GM21737 (cell line): ENCODE results near the gene CADM1.

ENCODE experiments used
- ATAC-seq: cut with Tn5 transposase; IDR thresholded peaks from one replicate; pipeline ENCODE4 v1.9.1; 2021; ENCODE audit warnings: mild to moderate bottlenecking, moderate library complexity; ENCODE audit not compliant: unreplicated experiment

CADM1 gene

DNA sequence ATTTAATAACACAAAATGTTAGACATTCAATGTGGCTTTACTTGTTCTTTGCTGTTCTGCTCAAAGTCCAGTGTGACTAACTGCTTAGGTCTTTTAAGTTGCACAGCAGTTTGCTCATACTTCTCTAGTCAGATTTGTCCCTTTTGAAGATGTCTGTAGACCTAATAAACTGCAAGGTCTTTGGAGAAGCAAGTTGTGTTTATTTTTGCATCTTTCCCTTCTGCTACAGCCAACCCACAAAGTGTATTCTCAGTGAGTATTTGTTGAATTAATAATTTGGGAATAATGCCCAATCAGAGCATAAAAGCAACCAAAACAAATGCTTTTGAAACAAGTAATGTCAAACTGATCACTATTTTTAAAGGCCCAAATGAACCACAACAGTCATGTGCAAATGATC, 312.5 kb downstream of the CADM1 start:
- no peak for ATAC-seq

DNA sequence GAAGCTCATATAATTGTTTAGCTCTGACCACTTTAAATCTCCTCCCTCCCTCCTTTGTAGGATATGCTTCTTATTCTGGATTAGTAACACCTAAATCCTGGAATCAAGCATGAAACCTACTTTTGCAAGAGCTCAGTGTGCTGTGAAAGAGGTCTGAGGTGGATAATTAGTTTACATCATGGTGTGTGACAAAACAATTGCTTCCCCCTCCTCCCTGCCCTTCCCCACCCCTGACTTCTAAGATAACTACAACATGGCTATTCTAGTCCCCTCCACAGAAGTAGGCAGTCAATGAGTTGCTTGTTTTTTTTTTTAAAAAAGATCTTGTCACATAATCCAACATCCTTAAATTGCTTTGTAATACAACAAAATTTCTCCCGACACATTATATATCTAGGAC, 314.0 kb downstream of the CADM1 start:
- no peak for ATAC-seq

DNA sequence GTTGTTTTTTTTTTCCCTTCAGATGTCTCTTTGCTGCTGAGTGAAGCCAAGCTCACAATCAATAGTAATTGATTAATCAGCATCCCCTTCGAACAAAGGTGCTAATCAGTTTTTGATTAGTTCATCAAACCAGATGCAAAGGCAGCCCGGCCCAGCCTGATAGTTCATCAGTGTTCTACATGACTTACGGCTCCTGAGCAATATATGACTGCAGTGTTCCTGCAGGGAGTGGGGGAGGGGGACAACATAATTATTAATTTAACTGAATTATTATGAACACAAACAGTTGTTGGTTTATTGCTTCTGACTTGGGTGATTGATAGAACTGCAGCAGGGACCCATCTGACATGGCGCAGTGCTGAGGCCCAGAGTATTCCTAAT, 315.3 kb downstream of the CADM1 start:
- no peak for ATAC-seq

DNA sequence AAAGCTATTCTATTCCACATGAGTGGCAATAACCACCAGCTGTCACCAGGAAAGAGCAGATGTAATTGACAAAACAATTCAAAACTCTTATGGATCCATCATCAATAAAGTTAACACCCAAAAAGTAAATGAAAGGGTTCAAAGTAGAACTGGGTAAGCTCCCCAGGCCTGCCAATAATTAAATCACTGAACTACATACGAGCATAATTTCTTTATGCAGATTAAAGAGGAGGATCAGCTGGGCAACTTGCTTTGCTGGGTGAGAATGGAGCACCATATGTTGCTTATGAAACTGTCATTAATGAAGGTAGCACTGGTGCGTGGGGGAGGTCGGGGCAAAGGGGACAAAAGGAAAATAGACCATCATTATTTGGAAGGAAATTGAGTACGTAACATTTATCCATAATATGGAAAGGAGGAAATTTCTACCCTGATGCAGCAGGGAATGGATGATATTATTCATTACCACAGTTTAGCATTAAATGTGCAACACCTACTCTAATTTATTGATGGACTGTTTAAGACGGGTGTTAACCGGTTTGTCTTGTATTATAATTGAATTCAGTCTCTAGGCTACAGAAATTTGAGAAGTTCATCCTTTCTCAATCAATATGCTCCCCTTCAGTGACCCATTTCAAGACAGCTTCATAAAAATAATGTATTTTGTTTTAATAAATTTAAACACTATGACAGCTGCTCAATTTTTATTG, 315.9 kb downstream of the CADM1 start:
- ATAC-seq, result no peak

DNA sequence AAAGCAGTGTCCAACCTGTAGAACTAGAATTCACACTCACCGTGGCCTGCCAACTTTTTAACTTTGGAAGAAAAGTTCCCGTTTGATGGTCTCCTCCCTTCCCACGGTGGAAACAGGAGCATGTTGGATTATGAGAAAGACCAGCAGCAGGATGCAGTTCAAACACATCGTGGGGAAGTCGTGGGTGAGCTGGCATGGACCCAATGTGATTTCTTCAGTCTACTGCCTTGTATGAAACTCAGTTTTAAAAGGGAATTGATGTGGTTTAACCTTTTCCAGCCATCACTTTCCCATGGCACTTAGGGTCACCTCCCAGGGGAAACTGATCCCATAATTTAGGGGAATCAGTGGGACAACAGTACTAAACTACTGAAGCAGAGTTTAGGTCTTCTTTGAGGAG, 318.3 kb downstream of the CADM1 start:
- no peak for ATAC-seq

DNA sequence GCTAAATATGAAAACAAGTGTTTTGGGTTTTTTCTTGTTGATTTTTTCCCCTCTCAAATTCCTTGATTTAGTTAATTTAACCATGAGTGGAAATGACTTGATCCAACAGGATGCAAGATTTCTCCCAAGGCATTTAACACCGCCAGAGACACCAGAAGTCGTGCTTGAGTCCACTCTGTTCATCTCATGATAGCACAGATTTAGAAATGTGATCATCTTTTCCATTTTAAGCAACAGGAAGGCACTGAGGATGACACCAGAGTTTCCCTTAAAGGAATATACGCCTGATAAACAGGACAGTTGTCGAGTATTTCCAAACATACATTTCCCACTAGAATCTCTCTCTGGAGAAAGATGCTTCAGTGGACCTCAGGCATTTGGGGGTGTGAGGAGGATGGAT, 318.7 kb downstream of the CADM1 start:
- no peak for ATAC-seq

DNA sequence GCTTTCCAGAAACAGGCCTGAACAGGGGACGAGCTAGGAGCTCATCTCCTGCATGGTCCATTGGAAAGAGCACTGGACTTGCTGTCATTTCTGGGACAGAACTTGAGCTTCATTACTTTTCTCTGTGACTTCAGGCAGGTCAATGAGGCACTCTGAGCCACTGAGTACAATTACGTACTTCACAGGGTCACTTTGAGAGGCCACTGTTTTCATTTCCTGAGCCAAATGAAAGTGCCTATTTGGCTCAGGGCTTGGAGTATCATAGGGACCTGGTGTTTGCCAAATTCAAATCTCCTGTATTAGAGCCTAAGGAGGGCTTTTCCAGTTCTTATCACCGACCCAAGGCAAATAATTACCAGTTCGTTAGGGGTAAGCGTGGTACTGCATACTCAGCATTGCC, 319.3 kb downstream of the CADM1 start:
- no peak for ATAC-seq

DNA sequence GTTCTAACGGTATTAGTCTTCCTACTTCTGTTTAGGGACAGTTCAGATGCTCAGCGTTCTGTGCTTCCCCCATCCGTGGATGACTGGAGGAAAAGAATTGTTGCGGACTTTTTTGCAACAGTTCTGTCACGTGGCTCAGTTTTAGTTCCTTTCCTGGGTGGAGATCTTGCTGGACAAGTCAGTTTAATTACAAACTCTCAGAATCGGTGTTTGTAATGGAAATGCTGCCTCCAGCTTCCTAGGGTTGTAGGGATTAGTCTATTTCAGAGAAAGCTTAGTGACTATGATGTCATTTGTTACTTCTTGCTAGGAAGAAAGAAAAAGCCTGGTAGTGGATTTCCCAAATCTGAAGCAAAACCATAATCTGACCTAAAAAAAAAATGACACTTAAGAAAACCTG, 320.4 kb downstream of the CADM1 start:
- no peak for ATAC-seq

DNA sequence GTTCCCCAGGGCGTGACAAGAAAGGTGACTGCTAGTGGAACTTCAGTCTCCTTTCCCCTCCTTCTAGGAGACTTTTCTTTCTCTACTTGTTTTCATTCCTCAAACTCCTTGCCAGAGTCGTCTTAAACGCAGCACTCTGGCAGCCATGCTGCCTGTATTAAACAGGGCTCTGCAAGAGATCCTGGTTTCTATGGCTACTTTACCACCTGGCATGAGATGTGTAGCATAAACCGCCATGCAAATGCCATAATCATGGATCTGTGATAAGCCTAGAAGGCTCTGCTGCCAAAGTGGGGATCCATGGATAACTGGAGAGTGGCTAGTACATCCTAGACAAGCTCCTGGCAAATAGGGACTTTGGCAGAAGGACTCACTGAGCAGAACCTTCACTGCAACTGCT, 321.1 kb downstream of the CADM1 start:
- no peak for ATAC-seq

DNA sequence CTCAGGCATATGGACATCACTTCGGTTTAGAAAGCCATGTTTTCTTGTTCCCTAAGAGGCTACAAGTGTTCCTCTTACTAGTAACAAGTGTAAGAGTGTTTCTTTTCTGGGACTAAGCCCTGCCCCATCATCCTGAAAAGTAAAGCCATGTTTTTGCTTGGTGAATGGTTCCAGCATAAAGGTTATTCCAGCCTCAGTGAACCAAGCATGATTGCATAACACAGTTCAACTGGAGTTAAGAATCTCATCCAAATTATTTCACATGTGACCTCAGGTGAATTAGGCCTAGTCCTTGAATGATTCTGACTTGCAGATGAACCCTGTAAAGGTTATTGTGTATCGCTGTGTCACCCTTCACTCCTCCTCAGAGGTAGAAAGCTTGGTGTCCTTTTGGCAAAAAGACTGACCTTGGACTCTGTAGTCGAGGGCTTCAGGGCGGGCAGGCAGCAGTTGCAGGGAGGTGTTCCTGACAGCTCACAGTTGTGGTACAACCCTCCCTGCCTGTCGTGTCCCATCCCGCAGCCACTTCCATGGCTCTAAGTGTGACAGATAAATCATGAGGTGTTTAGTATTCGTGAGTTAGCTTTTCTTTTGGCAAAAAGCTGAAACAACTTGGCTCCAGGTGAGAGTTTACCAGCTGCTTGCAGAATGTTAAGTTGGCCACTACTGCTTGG, 321.8 kb downstream of the CADM1 start:
- ATAC-seq, result no peak

DNA sequence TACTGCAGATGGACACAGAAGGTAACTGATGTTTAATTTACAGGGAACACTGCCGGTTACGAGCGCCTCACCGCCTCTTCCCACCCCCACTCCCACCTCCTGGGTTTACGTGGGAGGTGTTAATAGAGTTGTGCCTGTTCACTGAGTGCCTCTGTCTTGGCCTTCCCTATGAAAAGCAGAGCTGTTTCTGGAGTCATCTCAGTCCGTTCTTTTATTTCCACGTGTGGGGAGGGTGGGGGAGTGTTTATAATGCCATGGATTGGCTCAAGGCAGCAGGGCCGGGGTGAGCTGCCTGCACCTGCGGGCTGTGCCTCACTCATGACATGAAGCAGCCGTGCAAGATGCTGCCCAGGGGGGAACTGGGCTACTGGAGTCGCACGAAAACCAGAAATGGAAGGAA, 322.7 kb downstream of the CADM1 start:
- ATAC-seq, result no peak

DNA sequence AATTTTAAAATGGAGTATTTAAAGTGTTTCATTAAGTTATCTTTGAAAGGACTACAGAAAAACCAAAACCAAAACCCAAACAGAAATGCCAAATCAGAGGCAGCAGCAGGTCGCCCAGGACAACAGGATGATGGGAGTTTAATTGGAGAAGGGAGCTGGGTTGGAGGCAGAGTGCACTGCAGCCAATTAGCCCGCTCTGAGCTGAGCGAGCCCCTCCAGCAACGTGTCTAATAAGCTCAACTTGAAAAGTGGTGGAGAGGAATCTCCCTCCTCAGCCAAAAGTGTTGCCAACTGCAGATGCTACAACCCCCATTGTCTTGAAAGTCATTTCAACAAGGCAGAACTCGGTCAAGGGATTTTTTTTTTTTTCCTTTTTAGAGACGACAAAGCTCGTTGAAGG, 323.9 kb downstream of the CADM1 start:
- no peak for ATAC-seq

DNA sequence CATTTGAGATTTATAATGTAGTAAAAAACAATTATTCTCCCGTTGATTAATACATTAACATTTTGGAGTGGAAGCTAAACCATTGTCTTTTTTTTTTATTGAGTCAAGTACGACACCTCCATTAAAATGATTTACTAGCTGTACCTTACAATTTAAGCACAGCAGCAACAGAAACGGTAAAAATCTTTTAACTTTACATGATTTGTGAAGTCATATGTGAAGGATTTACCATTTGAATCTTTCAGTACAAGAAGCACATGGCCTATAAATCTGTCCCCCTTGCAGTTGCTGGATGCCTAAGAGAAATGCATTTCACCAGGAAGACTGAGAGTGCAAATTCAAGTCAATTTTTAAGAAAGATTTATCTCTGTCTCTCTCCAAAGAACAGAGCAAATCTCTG, 324.6 kb downstream of the CADM1 start:
- no peak for ATAC-seq

DNA sequence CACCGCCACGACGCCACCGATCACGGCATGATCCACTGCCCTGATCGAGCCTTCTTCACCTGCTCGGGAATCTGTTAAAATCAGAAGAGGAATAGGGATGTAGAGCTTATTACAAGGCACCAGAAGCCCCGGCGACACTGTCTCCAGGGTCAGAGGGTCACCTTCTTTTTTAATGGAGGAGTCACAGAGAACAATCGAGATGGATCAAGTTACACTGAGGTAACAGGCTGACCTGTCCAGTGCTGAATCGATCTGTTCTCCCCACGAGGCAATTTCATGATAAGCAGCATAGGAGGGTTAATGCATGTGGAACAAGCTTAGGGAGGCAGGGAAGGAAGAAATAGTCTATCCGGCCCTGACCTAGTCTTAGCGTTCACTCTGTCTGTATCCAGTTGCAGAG, 325.5 kb downstream of the CADM1 start:
- no peak for ATAC-seq

DNA sequence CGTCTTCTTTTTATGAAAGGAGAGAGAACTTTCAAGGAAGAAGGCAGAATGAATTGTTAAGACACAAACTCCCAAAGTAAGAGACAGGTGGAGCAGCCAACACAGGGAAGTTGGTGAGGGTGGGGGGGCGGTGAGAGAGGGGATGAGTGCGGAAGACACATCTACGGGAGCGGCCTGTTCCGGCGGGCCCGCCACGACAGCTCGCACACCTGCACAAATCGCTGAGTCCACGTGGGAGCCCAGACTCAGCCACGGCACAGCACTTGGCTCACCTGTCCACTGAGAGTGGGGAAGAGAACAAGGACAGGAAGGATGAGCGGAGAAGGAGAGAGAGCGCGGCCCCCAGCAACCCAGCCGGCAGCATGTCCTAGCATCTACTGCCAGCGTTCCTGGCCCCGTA, 331.1 kb downstream of the CADM1 start:
- ATAC-seq, result no peak

DNA sequence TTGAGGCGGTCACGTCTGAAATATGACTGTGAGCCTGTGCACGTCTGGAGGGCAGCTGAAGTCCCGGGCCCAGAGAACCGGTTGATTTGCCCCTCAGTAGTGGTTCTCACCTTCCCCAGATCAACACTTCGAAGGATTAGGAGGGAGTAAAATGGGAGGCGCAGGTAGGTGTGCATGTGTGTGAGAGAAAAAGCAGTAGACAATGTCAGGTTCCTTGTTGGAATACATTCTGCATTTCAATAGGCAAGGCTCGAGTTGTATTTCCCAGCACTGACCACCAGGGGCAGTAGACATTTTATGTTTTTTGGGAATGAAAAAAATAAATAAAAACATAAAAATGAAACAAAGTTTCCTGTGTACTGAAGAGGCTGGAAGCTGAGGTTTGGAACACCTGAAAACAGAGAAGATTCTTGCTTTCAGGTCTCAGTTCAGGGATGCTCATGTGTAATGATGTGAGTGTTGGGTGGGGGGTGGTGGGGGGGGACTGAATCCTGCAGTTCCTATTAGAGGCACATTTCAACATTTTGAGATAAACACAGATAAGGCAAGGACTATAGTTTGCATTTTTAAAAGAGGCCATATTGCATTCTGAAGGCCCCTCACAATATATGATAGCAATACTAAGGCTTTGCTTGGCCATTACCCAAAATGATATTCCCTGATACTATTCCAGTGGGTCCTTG, 333.9 kb downstream of the CADM1 start:
- ATAC-seq, result no peak

DNA sequence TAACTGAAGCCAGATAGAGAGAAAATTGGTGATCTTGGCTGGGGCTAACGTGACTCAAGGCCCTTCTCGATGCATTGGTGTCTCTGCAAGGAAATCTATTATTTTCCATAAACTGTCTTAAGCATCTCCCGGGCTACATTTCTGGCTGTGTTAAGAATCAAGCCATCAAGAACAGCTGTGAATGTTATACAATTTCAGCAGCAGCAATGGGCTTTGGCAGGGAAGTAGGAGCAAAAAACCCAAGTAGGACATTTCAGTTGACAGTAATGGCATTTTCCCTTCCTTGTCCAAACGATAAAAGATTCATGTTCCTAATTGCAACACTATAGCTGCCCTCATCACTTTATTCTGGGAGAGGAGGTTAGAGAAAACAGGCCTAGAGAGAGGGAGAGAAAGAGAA, 335.0 kb downstream of the CADM1 start:
- no peak for ATAC-seq

DNA sequence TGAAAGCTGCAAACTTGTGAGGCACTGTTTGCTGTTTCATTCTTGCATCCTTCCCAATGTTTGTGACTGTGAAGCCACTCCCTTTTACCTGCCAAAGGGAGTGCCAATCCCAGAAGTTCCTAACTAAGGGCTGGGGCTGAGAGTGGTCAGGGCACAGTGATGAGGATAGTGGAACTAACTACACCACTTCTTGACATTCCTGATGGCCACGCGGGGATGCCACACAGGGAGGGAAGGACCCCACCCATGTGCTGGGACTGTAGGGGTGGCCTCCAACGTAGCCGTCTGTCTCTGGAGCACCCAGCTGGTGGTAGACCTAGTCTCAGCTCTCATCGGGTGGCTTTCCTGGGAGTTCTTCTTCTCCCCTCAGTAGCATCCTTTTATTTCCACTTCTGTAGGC, 335.5 kb downstream of the CADM1 start:
- ATAC-seq, result no peak

DNA sequence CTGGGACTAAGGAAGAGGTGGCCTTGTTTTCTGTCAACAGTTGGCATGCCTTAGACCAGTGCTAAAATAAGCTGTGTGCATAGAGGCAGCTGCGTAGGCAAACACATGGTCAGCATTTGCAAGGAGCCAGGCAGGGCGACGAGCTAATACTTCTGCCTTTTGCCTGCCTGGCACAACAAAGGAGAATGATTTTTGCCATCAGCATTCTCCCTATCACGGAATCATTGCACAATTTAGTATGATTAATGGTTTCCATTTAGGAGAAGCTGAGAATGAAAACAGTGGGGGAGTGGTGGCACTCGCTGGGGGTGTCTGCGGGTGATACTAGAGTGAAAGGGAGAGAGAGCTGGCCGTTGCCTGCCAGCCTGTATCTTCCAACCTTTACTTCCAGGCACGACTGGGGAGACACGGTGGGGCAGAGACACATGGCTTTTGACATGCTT, 336.0 kb downstream of the CADM1 start:
- ATAC-seq, result no peak

DNA sequence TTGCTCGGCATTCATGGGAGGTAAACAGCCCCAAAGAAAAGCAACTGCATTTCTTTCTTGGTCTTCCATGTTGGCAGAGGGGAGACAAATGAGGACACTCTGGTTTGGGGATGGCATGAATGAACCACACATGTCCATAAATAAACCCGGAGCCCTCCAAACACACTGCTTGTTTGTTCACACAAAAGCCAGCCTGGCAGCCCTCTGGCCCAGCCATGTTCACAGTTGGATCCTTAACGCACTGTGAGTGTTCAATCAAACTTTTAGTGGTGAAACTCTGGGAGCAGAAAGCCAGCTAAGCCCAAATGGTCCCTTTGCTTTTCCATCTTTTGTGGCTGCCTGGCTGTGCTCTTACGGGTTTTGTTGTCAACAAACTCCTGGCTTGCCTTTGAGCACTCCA, 336.8 kb downstream of the CADM1 start:
- no peak for ATAC-seq

DNA sequence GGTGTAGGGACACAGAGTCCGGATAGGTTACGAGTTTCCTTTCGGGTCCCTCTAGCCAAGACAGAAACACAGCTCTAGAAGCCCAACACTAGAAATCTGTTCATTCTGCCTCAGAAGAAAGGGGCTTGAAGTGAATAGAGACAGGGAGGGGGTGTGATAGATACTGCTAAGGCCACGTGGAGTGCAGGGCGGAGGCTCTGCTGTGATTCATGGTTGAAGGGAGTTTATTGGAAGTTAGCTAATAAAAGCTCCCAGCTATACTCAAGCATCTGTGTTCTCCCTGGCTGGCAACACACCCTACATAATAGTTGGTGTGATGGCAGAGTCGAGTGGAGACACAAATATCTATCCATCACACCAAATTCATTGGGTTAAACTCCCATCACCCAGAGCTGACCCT, 337.4 kb downstream of the CADM1 start:
- ATAC-seq, result no peak

DNA sequence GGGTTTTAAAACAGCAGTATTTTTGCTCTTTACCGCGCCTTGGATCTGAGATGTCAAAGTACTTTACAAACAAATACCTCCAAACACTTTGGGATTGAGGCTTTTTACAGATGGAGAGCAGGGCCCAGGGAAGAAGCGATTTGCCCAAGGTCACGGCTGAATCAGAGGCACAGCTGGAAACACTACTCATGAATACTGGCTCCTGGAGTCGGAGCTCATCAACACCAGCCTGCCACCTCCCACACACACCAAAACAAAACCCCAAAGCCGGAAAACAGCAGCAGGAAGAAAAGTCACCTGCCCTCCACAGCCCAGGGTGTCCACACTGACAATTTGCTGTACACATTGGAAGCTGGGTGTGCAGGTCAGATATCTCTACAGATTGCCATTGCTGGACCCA, 339.4 kb downstream of the CADM1 start:
- no peak for ATAC-seq
